Activated CD4-positive, alpha-beta T cell treated with anti-CD3 and anti-CD28 coated beads for 36 hours (primary cell): ENCODE results near the gene CIB2. TPM values are rescaled to one million over a fixed set of nuclear protein-coding genes. Genes with fewer than 3 reads are reported as not detected.

Experiments
- ATAC-seq: fragments of 200-7000 bp; cut with Tn5 transposase; one replicate; pipeline ENCODE4 v1.10.0; 2021; ENCODE audit warnings: mild to moderate bottlenecking, moderate library complexity
- CTCF ChIA-PET: fragments of 350-600 bp; sonication (Branson Sonifier 250); formaldehyde crosslinking; loops from one replicate; lab custom pipeline; 2021; ENCODE audit warnings: antibody characterized with exemption; lab: Charles Lee
- POLR2A ChIA-PET: fragments of 350-600 bp; sonication (Branson Sonifier 250); formaldehyde crosslinking; loops from one replicate; lab custom pipeline; 2021; ENCODE audit warnings: antibody characterized with exemption, inconsistent platforms; lab: Charles Lee
- DNase-seq: peaks from one replicate; pipeline ENCODE4 v3.0.0-alpha.2; 2020
- H3K27ac Mint-ChIP-seq: one replicate; pipeline ENCODE4 v1.8.0; 2021; ENCODE audit warnings: mixed read lengths
- H3K27me3 Mint-ChIP-seq: one replicate; pipeline ENCODE4 v1.8.0; 2021; ENCODE audit warnings: mixed read lengths
- H3K36me3 Mint-ChIP-seq: one replicate; pipeline ENCODE4 v1.8.0; 2021; ENCODE audit warnings: low read depth, mixed read lengths
- H3K4me1 Mint-ChIP-seq: one replicate; pipeline ENCODE4 v1.8.0; 2021; ENCODE audit warnings: mixed read lengths
- H3K4me3 Mint-ChIP-seq: one replicate; pipeline ENCODE4 v1.8.0; 2021; ENCODE audit warnings: mild to moderate bottlenecking, moderate library complexity, mixed read lengths
- H3K9me3 Mint-ChIP-seq: one replicate; pipeline ENCODE4 v1.8.0; 2021; ENCODE audit warnings: low read depth, mixed read lengths
- intact Hi-C, 2 experiments: fragments of 100-400 bp; cut with DNase I in 1 of 2; cut with micrococcal nuclease in 1 of 2; formaldehyde crosslinking; loops; one replicate each; pipeline versions ENCODE4 v1.14.2 to v1.15.1; 2022 to 2024; cut with DNase I, micrococcal nuclease
- total RNA-seq, 2 experiments: library from RNA; stranded (reverse); gene quantifications; one replicate each; pipeline ENCODE4 v1.2.3, GENCODE V29; 2021

CIB2 gene
- total RNA-seq, 2 experiments from 2014 or later = 0.91 to 1.2 TPM

DNA sequence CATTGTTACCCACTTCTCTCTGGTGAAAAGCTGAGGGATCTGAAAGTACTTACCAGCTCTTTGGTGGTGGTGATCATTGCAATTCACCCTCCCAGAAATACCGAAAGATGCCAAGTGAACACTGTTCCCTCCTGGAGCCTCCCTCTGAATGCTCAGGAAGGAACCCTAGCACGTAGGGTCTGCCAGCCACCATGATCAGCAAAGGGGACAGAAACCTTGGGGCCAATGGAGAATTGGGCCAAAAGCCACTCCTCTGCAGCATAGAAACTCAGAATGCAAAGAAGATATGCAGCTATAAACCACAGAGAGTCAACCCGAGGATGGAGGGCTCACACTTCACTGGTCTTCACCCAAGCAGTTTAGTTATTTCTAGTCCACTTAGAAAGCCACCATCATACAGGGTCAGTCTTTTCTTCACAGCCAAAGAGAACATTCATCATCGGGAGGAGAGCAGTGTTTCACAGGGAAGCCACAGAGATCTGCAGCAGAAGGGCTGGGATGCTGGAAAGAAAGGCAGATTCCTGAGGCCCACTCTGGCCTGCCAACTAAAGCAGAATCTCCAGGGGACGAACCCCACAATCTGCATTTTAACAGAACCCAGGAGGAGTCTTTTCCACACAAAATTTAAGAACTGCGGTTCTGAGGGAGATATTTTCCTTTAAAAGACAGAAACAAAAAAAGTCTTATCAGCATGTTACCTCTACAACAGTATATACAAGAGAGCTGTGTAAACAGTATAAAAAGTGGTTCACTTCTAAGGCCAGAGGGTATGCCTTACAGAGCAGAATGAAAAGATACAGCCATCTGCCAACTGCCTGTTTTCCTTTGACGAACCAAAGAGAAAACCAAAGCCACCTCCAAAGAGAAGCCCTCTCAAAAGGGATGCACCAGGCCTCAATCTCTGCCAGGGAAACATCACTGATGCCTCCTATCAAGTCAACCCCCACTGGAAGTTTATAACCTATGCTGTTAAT lies 65.0 kb downstream of the CIB2 start:
- no peak for DNase-seq
- CTCF ChIA-PET = interaction anchor here (3.9 to 6.4 kb wide), 2 partner anchors 14 to 24 kb away, joined by 16 to 74 read pairs; no protein-coding TSS in a partner anchor

DNA sequence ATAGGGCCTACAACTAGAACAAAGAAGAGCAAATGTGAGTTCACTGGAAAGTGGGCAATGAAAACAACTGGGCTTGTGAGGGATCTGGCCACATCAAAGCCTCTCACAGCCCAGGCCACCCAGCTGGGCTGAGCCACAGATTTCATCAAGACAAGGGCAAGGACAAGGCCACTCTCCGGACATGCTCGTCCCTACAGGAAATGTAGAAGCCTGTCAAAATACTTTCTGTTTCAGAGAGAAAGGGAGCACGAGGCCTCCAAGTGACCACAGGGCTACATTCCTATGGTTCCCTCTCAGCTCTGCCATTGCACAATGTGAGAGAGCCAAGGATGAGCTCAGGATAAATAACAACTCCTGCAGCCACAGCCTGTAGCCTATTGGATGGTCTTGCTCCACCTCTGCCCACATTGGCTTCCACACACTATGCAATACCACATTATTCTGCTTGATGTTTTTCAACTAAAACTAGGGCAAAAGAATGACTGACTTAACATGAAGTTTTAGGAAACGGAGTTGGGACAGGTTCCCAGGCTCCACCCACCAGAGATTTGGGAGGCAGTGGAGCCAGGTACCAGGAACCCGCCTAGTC lies 65.9 kb downstream of the CIB2 start:
- Mint-ChIP-seq H3K4me3 (no peak overlapping the region), H3K36me3 (peaks cover 5% of the 10 kb centered on the region), H3K9me3 (no peaks in the 10 kb centered on the region), H3K27ac (no peak overlapping the region), H3K27me3 (no peaks in the 10 kb centered on the region), H3K4me1 (peaks cover 14% of the 10 kb centered on the region)
- DNase-seq = peak; percentile 16
- no peak for ATAC-seq
- ChIA-PET POLR2A (interaction anchor here (0.6 kb wide), 1 partner anchor 15 kb away, joined by 4 read pairs; no protein-coding TSS in a partner anchor), CTCF (interaction anchor here (6.4 kb wide), 1 partner anchor 14 kb away, joined by 74 read pairs; no protein-coding TSS in a partner anchor)
- intact Hi-C loops = no loop called here

More for the DNA sequence above, 65.0 kb downstream of the CIB2 start:
- POLR2A ChIA-PET = interaction anchor here (0.6 kb wide), 1 partner anchor 16 kb away, joined by 4 read pairs; no protein-coding TSS in a partner anchor
- Mint-ChIP-seq H3K27ac (no peak overlapping the region), H3K27me3 (no peaks in the 10 kb centered on the region), H3K4me1 (peaks cover 14% of the 10 kb centered on the region), H3K36me3 (peaks cover 5% of the 10 kb centered on the region), H3K9me3 (no peaks in the 10 kb centered on the region), H3K4me3 (peak overlapping the region; percentile 1)
- no peak for ATAC-seq
- intact Hi-C loops = no loop called here

DNA sequence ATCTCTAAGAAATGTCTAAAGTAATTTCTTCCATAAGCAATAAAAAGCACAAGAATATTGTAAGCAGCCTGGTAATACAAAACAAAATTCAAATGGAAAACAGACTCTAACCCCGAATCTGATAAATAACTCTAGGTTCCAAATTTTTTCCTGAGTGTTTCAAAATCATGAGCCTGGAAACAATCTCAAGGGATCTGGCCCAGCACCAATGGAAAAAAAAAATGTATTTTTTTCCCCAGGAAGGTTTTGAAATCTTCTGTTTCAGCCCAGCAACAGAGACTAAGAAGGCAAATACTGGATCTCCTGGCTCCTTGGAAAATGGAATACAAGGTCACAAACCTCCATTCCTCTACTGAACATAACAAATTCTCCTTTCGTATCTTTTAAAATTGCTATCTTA lies 66.7 kb downstream of the CIB2 start:
- ChIA-PET POLR2A (no interaction called here), CTCF (no interaction called here)
- H3K4me3 Mint-ChIP-seq = no peak overlapping the region
- H3K27ac Mint-ChIP-seq = no peak overlapping the region
- no peaks in the 10 kb centered on the region for H3K9me3 Mint-ChIP-seq
- peaks cover 22% of the 10 kb centered on the region for H3K4me1 Mint-ChIP-seq
- H3K36me3 Mint-ChIP-seq = peaks cover 5% of the 10 kb centered on the region
- no peak for ATAC-seq
- no peak for DNase-seq
- no peaks in the 10 kb centered on the region for H3K27me3 Mint-ChIP-seq
- intact Hi-C loops = no loop called here

DNA sequence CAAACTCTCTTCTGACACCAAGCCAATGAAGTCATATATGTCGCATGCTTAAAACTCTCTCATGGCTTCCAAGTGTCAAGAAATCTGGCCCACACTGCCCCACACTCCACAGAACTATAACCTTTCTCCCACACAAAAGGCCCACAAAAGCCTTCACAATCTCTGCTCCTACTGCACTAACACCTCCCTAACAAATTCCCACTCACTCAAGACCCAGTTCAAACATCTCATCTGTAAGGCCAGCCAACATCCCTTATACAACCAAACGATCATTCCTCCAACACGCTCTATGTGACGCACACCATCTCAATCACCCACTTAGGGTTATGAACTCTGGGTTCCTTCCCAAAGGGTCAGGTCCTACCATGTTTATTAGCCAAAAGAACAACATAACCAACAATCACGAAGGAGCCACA lies 67.3 kb downstream of the CIB2 start:
- no peaks in the 10 kb centered on the region for H3K9me3 Mint-ChIP-seq
- DNase-seq (no peak), ATAC-seq (no peak)
- H3K36me3 Mint-ChIP-seq = peaks cover 6% of the 10 kb centered on the region
- no peaks in the 10 kb centered on the region for H3K27me3 Mint-ChIP-seq
- H3K4me3 Mint-ChIP-seq = no peak overlapping the region
- H3K27ac Mint-ChIP-seq = no peak overlapping the region
- intact Hi-C loops = no loop called here
- ChIA-PET POLR2A (no interaction called here), CTCF (no interaction called here)
- H3K4me1 Mint-ChIP-seq = peaks cover 28% of the 10 kb centered on the region

DNA sequence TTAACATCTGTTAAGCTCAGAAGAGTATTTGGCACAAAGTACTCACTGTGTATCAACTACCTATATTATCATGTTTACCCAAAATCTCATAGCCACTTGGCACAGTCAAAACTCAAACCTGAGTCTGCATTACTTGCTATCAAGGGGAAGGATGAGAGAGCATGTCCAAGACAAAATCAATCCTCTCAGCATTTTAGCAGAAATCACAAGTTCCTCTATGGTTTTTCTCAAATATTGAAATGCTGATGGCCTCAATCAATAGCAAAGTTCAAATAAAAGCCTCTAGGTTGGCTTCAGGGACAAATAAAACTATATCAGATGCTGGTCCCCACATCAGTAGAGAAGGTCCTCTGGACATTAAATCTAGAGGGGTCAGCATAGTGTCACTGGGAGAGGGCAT lies 68.0 kb downstream of the CIB2 start:
- H3K27me3 Mint-ChIP-seq = no peaks in the 10 kb centered on the region
- no peak overlapping the region for H3K4me3 Mint-ChIP-seq
- intact Hi-C loops = no loop called here
- peak overlapping the region; percentile 8 for H3K27ac Mint-ChIP-seq
- ChIA-PET CTCF (interaction anchor here (0.6 to 5.4 kb wide), 2 partner anchors 10 to 12 kb away, joined by 4 to 34 read pairs; no protein-coding TSS in a partner anchor), POLR2A (no interaction called here)
- ATAC-seq (no peak), DNase-seq (no peak)
- no peaks in the 10 kb centered on the region for H3K9me3 Mint-ChIP-seq
- H3K4me1 Mint-ChIP-seq = peaks cover 35% of the 10 kb centered on the region
- H3K36me3 Mint-ChIP-seq = peaks cover 7% of the 10 kb centered on the region

DNA sequence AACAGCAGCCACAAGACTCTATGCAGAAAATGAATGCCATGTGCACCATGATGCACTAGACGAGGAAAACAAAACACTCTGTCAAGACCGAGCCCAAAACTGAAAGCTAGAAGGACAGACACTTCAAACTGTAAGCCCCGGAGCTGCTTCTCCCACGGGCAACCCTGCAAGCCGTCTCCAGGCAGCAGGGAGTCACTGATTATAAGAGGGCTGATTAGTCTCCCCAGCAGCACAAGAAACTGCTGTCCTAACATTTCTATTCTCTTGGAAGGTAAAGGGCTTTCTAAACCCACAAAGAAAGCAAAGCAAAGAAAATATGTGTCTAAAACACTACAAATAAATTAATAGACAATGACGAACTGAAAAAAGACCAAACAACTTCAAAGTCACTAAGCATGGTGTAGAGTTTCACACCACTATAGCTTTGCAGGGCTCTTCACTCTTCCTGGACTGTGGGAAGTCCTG lies 69.2 kb downstream of the CIB2 start:
- Mint-ChIP-seq H3K27ac (peak overlapping the region; percentile 77), H3K27me3 (no peaks in the 10 kb centered on the region), H3K4me1 (peaks cover 47% of the 10 kb centered on the region), H3K9me3 (no peaks in the 10 kb centered on the region), H3K36me3 (peaks cover 7% of the 10 kb centered on the region), H3K4me3 (peak overlapping the region; percentile 63)
- ChIA-PET POLR2A (interaction anchor here (0.8 to 1.6 kb wide), 4 partner anchors 10 to 27 kb away, joined by 4 to 6 read pairs (median 6); no protein-coding TSS in a partner anchor), CTCF (interaction anchor here (0.9 to 5.4 kb wide), 5 partner anchors 9 to 73 kb away, joined by 3 to 34 read pairs (median 6); no protein-coding TSS in a partner anchor)
- ATAC-seq (peak; percentile 75), DNase-seq (peak; percentile 66)
- intact Hi-C loops = loop anchor here in 1 of 2 experiments (1.0 kb wide), 1 partner anchor 10 kb away; no protein-coding TSS in a partner anchor

DNA sequence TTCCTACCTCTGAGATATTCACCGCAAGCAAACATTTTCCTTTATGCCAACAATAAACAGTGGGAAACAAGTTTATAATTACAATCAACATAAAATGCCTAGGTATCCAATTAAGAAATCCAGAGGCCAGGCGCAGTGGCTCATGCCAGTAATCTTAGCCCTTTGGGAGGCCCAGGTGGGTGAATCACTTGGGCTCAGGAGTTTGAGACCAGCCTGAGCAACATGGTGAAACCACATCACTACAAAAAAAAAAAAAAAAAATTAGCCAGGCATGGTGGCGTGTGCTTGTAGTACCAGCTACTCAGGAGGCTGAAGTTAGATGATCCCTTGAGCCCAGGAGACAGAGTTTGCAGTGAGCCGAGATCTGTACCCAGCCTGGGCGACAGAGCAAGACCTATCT lies 71.0 kb downstream of the CIB2 start:
- CTCF ChIA-PET = interaction anchor here (0.7 to 5.4 kb wide), 8 partner anchors 9 to 48 kb away, joined by 3 to 34 read pairs (median 6); no protein-coding TSS in a partner anchor
- Mint-ChIP-seq H3K4me1 (peaks cover 64% of the 10 kb centered on the region), H3K4me3 (no peak overlapping the region), H3K27me3 (no peaks in the 10 kb centered on the region), H3K36me3 (peaks cover 6% of the 10 kb centered on the region), H3K27ac (peak overlapping the region; percentile 86), H3K9me3 (no peaks in the 10 kb centered on the region)
- ATAC-seq (peak; percentile 40), DNase-seq (peak; percentile 63)
- intact Hi-C loops = no loop called here
- POLR2A ChIA-PET = interaction anchor here (0.6 kb wide), 1 partner anchor 16 kb away, joined by 3 read pairs; no protein-coding TSS in a partner anchor

DNA sequence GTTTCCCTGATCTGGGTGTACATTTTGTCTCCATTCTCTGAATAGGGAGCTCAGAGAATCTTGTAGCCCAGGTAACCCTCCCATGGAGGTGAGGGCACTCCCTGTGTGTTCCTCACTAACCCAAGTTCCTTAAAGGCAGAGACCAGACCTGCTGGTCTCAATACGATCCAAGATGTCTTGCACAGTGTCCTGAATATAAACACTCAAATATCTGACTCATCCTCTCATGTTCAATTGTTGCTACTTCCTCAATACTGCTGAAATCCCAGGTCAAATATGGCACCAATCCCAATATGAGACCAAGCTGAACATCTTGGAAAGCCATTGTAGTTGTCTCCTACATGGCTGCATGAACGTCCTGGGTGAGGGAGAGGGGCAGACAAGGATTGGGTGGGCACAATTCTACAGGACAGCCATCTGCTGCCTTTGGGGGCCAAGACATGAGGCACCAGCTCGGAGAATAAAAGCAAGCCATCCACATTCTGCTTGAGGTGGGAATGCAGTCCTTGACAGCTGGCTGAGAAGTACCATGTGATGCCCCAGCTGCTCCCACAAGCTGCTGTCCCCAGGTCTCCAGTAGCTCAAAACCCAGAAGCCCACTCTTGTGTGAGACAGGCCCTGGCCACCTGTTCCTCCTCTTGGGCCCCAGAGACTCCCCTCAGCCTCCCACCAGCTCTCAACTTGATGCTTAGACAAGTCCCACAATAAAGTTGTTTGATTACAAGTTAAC lies 72.0 kb downstream of the CIB2 start:
- ChIA-PET CTCF (interaction anchor here (0.6 to 5.4 kb wide), 8 partner anchors 8 to 679 kb away, joined by 3 to 34 read pairs (median 6); no protein-coding TSS in a partner anchor), POLR2A (interaction anchor here (1.0 to 1.2 kb wide), 2 partner anchors 9 kb away, joined by 3 to 9 read pairs; no protein-coding TSS in a partner anchor)
- Mint-ChIP-seq H3K27ac (peak overlapping the region; percentile 86), H3K36me3 (peaks cover 6% of the 10 kb centered on the region), H3K4me1 (peaks cover 73% of the 10 kb centered on the region), H3K27me3 (no peaks in the 10 kb centered on the region), H3K9me3 (no peaks in the 10 kb centered on the region), H3K4me3 (no peak overlapping the region)
- no peak for DNase-seq
- ATAC-seq = no peak
- intact Hi-C loops = loop anchor here in 1 of 2 experiments (1.0 kb wide), 1 partner anchor 9 kb away; no protein-coding TSS in a partner anchor

DNA sequence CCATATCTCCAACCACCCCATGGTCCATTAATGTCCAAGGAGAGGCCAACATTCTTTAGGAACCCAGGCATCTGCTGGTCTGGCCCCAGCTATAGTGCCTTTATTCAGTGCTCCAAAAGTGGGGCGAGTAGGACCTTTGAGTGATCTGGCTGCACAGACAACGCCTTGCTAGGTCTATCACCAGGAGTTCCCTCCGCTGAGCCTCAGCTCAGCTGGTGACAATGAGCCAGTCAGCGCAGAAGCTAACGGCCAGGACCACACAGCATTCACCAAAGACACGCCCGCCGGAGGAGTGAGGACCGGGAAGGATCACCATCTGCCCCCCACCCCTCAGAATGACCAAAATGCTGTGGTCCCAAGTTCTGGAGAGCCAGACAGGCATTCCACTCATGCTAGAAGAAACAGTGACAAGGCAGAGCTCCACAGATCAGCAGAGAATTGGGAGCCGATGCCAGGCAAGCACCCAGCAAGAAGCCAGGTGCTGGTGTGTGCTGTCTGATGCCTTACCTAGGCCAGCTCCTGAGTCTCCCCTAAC lies 72.8 kb downstream of the CIB2 start:
- no peaks in the 10 kb centered on the region for H3K27me3 Mint-ChIP-seq
- no peak for DNase-seq

DNA sequence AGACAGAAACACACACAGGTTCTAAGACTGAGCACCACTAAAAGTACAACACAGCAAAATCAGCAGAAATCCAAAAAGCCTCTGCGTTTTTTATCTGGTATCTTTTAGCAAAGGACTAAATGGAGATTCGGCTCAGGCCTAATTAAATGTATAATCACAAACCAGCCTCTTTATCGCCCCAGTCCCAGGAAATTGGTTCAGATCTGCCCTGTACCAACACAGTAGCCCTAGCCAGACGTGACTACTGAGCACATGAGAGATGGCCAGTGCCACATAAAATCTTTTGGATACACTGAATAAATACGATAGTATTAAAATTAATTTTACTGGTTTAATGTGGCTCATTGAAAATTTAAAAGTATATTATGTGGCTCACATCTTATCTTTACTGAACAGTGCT lies 73.4 kb downstream of the CIB2 start:
- DNase-seq (no peak), ATAC-seq (no peak)
- H3K36me3 Mint-ChIP-seq = peaks cover 18% of the 10 kb centered on the region
- intact Hi-C loops = loop anchor here in 1 of 2 experiments (1.0 kb wide), 1 partner anchor 10 kb away; no protein-coding TSS in a partner anchor
- H3K9me3 Mint-ChIP-seq = no peaks in the 10 kb centered on the region
- H3K4me1 Mint-ChIP-seq = peaks cover 88% of the 10 kb centered on the region
- no peak overlapping the region for H3K4me3 Mint-ChIP-seq
- ChIA-PET CTCF (interaction anchor here (1.3 to 3.6 kb wide), 2 partner anchors 11 to 13 kb away, joined by 3 to 21 read pairs; no protein-coding TSS in a partner anchor), POLR2A (interaction anchor here (0.9 kb wide), 1 partner anchor 20 kb away, joined by 4 read pairs; no protein-coding TSS in a partner anchor)
- H3K27me3 Mint-ChIP-seq = no peaks in the 10 kb centered on the region
- H3K27ac Mint-ChIP-seq = peak overlapping the region; percentile 61

More for the DNA sequence above, 72.8 kb downstream of the CIB2 start:
- CTCF ChIA-PET = interaction anchor here (1.5 to 5.4 kb wide), 4 partner anchors 7 to 24 kb away, joined by 4 to 34 read pairs (median 14); no protein-coding TSS in a partner anchor
- no peak overlapping the region for H3K4me3 Mint-ChIP-seq
- POLR2A ChIA-PET = interaction anchor here (0.9 to 1.2 kb wide), 3 partner anchors 8 to 21 kb away, joined by 3 to 9 read pairs (median 4); no protein-coding TSS in a partner anchor
- ATAC-seq = no peak
- intact Hi-C loops = no loop called here
- peak overlapping the region; percentile 86 for H3K27ac Mint-ChIP-seq
- H3K36me3 Mint-ChIP-seq = peaks cover 12% of the 10 kb centered on the region
- H3K9me3 Mint-ChIP-seq = no peaks in the 10 kb centered on the region
- peaks cover 81% of the 10 kb centered on the region for H3K4me1 Mint-ChIP-seq
